ENCODE measurements around the gene ZBTB6.

ZBTB6 gene

DNA sequence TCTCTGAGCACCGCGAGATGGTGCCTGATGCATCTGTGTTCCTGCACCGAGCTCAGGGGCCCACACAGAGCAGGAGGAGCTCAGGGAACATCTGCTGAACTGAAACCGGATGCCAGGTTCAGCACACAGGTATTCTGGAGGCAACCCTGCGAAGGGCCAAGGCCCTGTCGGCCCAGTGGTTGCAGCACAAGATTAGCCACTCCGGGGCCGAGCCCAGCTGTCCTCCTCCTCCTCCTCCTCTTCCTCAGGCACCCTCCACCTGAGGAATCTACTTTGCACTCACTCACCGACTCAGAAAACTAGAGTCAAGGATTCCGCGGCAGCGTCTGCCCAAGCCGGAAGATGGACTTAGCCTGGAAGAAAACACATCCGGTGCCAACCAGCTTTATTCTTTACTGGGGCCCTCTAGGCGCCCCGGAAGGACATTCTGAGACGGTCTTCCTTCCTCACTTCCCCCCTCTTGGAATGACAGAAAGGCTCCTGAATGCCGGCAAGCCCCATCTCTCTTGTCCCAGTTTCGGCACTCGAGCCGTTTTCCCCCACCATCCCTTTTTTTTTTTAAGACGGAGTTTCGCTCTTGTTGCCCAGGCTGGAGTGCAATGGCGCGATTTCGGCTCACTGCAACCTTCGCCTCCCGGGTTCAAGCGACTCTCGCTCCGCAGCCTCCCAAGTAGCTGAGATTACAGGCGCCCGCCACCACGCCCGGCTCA, at the start of gene ZBTB6:
TSS of gene ZBTB6 (minus strand) at position 360 of the 710 bp plus-strand sequence. CDS start 1,251 bp downstream, outside the sequence.
- DNase-seq (ENCODE audit: low read depth), result peak; percentile 54

DNA sequence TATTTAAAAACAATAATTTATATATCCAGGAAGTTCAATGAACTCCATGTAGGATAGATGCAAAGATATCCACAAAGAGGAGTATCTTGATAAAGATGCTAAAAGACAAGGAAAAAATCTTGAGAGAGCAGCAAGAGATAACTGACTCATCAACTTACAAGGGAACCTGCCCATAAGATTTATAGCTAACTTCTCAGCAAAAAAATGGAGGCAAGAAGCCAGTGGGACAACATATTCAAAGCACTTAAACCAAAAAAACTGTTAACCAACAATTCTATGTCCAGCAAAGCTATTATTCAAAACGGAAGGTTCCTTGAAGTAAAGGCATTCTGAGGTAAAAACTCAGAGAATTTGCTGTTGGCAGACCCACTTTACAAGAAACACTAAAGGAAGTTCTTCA, 48.0 kb upstream of the ZBTB6 start:
- DNase-seq (ENCODE audit: low read depth), result no peak

DNA sequence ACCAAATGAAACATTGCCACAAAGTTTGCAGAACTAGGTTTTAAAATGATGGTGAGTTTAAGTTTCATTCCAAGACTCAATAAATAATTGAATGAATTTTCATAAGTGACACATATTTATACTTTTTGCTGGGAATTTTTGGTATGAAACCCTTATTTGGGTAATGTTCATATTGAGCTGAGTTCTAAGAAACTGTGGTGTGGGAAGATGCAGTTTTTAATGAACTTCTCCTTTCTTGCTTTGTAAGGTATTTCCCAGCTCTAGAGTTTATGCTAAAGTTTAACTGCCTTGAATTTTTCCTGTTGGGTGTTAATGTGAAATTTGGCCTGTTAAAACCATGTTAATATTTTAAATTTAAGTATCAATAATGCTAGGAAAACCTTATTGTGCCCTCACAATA, 42.8 kb upstream of the ZBTB6 start:
- no peak for DNase-seq (ENCODE audit: low read depth)

GRCh38 chr9:122954253-122954691, 41.1 kb upstream of the ZBTB6 start:
- no peak for DNase-seq (ENCODE audit: low read depth)

GRCh38 chr9:122951056-122951455, 37.9 kb upstream of the ZBTB6 start:
- no peak for DNase-seq (ENCODE audit: low read depth)

DNA sequence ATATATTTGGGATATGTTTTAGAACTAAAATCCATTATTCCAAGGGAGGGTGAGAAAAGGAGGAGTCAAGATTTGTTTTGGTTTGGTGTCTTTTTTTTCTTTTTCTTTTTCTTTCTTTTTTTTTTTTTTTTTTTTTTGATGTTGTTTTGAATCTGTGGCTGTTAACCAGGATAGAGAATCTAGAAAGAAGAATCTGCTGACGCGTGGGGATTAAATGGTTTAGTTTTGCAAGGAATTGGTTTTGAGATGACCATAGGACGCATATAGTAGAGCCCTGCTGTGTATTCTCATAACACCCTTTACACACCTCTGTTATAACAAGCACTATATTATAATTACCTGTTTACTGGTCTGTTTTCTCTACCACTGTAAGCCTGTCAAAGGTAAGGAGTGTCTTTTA, 37.1 kb upstream of the ZBTB6 start:
- DNase-seq (ENCODE audit: low read depth), result no peak

DNA sequence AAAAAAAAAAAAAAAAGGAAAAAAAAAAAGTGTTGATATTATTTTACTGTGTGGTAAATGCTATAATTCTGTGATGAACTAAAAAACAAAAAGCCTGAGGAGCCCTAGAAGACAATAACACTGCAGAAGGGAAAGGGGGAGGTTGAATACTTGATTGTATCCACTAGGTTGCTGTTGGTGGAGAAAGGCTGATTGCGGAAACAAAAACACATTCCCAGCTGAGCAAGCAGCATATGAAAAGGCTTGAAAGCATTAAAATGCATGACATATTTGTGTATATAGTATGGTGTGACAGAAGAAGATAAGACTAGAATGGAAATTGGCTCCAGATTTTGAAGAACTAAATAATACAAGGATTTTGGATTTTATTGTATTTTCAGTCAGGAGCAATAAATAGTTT, 36.6 kb upstream of the ZBTB6 start:
- DNase-seq (ENCODE audit: low read depth), result no peak

GRCh38 chr9:122948313-122948712, 35.2 kb upstream of the ZBTB6 start:
- DNase-seq (ENCODE audit: low read depth), result no peak

- no peak for DNase-seq (ENCODE audit: low read depth)
Measured at GRCh38 chr9:122946461-122947005, 33.4 kb upstream of the ZBTB6 start.

DNA sequence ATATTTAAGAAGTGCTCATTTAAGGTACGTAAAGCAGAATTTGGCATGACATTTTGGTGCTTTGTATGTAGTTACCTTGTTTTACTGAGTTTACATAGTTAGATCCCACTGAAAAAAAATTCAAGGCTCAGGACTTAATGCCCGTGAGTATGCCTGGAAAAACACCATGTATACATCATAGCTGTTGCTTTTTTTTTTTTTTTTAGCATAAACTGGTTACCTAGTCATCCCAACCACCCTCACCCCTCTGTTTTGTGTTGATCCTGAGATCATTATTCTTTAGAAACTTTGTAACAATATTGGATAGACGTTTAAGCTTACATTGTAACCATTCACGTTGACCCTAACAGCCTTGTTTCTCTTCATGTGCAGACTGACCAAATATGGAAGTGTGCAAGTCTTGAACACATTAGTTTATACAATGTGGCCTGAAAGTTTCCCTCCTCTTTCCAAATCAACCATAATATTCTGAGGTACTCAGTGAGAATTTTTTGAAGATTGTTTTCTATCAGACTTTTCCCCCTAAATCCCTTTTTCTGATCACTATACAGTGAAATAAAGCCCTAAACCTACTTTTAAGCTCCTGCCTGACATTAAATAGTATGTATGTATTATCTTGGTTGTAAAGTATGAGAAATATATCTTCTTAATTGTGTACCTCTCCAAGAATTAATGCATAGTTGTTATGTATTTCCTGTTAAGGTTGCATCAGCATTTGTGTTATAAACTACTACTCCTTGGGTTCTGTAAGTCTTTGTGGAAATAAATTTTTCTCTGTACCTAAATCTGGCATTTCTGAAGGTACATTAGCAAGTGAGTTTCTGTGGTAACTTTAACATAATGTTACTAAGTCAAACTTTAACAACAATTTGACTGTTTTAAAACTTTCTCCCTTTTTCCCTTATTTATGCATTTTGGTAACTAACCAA, 32.1 kb upstream of the ZBTB6 start:
- no peak for DNase-seq (ENCODE audit: low read depth)

DNA sequence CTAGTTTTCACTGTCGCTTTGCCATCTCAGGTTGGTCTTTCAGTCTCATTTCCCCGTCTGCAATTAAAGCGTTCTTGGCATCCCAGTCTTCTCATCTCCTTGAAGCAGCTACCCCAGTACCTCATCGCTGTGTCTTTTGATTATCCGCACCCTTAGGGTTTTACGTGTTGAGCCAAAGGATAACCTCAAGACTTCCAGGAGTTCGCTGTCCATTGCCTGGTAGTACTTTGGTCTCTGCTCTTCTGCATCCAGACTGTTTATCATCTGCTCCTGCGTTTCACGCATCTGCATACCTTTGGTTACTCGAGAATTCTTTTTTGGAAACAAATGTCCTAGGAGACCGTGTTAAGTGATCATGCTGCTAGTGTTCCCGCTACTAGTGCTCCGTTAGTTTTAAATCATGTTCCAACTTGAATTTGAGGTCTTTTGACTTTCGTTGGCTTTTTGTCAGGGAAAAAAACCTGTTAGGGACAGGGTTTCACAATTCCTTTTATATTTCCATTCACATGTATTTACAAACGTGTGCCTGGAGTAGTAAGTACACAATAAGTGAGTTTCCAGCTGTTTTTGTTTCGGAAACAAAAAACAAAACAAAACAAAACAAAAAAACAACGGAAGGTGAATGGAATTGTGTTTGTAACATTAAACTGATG, 28.6 kb upstream of the ZBTB6 start:
- no peak for DNase-seq (ENCODE audit: low read depth)

DNA sequence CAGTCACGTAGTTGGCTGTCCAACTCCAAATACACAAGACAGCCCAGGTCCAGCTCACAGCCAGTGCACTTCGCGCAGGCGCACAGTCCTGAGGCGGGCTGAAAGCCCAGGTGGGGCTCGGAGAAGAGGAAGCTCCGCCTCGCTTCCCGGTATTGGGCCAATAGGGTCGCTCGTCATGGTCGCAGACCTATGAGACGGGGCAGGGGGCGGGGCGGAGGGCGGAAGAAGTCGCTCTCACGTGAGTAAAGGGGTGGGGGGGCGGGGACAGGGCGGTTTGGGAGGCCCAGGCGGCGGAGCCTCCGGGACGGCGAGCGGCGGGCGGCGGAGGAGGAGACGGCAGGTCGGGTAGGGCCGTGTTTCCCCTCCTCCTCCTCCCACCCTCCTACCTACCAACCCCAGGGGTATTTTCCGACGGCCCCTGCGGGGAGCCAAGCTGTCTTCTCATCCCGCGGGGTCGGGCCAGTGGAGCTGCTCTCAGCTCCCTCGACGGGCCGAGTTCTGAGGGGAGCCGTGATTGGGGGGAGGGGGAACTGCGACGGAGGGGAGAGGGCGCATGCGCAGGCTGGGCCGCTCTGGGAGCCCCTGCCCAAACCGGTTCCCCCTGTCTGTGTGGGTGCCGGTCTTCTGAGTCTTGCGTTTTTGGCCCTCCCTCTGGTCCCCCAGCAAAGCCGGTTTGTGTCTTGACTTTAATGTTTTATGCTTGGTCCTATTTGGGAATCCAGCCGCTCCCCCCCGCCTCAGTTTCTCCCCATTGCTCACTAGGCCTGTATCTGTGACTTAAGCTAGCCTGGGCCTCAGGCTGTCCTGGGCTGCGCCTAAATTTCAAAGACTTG, 27.8 kb upstream of the ZBTB6 start, which contains the start of gene RABGAP1:
TSS of gene RABGAP1 (plus strand) at position 272 of the 833 bp plus-strand sequence. CDS start 16,040 bp downstream, outside the sequence.
- DNase-seq (ENCODE audit: low read depth), result peak; percentile 98

DNA sequence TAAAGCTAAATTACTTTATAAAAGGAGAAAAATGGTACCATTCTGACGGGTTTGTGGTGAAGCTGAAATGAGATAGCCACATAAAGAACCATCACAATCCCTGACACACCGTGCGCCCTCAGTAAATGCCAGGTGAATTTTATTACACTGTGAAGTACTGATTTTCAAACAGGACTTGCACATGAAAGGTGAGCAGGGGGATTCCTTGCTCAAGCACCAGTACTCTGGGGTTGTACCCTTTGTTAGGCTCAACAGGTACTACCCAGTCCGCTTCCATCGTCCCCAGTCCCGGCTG, 27.3 kb upstream of the ZBTB6 start:
- DNase-seq (ENCODE audit: low read depth), result no peak

- DNase-seq (ENCODE audit: low read depth), result no peak
Measured at GRCh38 chr9:122939601-122940000, 26.5 kb upstream of the ZBTB6 start.

DNA sequence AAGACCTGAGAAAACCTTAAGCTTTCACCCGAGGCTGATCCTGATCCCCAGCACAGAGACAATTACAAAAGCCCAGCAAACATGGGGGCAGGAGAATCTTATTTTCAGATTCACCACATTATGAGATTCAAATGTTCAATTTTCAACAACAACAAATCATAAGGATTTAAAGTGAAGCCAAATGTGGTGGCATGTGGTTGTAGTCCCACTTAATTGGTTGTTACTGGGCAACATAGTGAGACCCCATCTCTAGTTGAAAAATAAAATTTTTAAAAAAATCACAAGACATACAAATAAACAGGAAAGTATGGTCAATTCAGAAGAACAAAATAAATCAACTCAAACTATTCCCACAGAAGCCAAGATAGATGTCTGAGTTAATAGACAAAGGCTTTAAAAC, 23.8 kb upstream of the ZBTB6 start:
- DNase-seq (ENCODE audit: low read depth), result no peak

DNA sequence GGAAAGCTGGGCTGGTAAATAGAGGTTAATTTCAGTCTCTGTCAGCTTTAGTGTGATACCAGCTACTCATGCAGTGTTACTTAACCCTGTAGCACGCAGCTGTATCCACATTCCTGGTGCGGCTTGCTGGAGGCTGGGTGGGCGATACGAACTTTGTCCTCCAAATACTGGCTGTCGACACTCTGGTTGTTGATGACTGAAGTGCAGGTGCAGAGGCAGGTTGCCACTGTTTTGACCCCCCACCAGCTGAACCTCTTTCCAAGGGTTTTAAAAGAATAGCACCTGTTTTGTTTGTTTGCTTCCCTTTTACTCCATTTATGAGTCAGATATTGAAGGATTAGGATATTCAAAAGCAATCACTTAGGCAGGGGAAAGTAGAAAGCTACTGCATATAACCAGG, 23.3 kb upstream of the ZBTB6 start:
- DNase-seq (ENCODE audit: low read depth), result no peak

DNA sequence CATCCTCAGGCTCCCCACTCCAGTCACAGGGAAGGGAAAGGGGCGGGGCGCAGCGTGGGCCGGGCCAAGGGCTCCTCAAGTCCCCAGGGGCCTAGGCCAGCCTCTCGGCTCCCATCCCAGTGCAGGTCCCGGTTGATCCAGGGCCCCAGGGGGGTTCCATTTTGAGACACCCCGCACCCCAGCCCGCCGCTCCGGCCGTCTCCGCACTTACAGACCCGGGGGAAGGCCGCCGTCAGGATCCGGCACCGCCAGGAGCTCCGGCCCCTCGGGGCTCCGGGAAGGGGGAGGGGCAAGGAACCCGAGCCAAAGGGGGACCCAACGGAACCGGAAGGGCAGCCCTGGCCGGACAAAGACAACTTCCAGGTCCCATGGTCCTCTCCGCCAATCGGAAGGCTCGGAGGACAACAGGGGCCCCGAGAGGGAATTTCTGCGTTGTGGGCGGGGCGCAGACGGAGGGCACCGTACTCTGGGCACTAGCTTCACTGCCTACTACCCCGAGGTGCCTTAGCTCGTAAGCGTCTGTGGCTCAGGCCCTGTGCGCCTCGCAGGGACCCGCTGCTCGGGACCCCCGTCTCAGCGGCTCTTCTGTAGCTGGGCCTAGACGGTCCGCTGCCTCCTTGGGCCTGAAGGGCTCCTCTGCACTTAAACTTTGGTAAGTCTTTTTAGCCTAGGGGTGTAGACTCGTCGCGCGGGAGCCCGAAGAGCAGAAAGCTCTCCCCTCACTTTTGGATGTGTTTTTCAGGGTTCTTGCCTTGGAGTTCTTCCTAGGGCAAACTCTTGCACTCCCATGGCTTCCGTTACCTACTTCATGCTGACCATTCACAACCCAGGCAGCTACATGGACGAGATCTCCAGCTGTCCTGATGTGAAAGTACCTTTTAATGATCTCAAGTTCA, 18.4 kb upstream of the ZBTB6 start, which contains the start of gene ZBTB26:
TSS of gene ZBTB26 (minus strand) at position 287 of the 896 bp plus-strand sequence. CDS start 11,578 bp downstream, outside the sequence.
- peak; percentile 79 for DNase-seq (ENCODE audit: low read depth)

DNA sequence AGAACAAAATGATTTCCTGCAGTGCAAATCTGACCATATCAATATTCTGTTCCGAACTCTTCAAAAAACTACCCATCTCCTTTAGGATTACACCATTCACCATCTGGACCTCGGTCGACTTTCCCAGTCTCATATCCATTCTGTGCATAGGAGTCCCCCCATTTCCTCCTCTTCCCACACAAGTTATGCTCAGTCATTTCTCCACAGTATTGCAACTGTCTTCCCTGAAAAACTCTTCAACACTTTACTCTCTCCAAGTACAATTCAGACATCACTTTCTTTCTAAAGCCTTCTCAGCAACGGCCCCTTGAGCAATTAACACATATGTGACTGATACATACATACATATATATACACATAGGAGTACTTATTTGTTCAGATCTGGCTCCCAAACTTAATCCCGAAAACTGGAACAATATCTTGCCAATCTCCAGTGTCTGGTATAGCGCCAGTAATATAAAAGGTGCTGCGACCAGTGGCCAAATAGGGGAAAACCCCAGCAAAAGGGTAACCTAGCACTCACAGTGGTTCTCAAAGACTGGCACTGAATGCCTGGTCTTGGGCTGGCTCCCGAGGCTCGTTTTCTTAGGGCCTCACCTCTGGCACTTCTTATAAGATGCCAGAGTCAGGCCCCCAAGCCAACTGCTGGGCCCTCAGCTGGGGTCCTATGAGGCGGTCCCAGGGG, 17.6 kb upstream of the ZBTB6 start:
- DNase-seq (ENCODE audit: low read depth), result no peak

DNA sequence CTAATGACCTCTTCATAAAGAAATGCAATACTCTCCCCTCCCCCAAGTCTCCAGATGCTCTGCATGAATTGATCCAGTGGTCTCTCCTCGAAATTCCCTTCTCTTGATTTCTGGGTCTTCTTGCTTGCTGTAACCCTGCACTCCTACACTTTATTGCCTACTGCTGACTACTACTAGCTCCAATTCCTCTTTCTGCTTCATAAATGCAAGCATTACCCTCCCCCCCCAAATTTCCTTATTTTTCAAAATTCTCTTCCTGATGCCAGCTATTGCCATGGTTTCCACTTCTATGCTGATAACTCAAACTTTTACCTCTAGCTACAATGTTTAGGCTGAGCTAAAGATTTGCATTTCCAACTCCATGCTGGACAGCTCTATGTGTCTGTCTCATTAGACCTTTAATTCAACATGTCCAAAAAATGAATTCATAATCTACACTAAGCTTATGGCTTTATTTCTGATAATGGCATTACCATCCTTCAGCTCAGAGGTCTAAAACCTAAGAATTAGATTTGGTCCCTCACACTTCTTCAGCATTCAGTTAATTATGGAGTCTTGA, 16.8 kb upstream of the ZBTB6 start:
- no peak for DNase-seq (ENCODE audit: low read depth)
